CD1c-positive myeloid dendritic cell (primary cell): ENCODE results near the gene MICA.
A peak's percentile ranks its signal among the peaks of the same experiment; 100 is the strongest.
"Not testable (repeated sequence)": the region's sequence is repeated elsewhere in the genome, so short reads cannot be mapped to it uniquely, and the experiment has no call there.

ENCODE experiments used
- DNase-seq: peaks from one replicate; pipeline ENCODE4 v3.0.0-alpha.2; 2016; ENCODE audit errors: extremely low spot score

Gene MICA

DNA sequence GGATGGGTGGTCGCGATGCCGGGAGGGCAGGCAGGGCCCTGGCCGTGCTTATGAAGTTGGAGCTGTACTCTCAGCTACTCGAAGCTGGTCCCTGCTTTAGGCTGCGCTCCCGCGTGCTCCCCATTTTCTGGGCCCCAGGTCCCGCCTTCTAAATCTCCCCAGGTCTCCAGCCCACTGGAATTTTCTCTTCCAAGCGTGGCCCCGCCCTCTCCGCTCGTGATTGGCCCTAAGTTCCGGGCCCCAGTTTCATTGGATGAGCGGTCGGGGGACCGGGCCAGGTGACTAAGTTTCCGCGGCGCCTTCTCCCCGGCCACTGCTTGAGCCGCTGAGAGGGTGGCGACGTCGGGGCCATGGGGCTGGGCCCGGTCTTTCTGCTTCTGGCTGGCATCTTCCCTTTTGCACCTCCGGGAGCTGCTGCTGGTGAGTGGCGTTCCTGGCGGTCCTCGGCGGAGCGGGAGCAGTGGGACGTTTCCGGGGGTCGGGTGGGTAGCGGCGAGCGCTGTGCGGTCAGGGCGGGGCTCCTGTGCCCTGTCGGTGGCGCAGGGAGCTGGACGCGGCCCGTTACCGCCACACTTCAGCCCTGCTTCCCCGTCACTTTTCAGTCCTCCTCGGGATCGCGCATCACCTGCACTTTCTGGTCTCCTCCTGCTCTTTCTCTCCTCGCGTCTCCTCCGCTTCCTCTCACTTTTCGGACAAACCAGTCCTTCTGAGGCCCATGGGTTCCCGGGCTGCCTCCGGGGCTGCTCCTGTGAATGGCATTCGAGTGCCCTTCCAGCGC lies at the start of gene MICA:
MICA (plus strand) TSS at position 313 of the 778 bp plus-strand sequence; CDS start at position 351, 38 bp downstream.
- peak; percentile 91 for DNase-seq

DNA sequence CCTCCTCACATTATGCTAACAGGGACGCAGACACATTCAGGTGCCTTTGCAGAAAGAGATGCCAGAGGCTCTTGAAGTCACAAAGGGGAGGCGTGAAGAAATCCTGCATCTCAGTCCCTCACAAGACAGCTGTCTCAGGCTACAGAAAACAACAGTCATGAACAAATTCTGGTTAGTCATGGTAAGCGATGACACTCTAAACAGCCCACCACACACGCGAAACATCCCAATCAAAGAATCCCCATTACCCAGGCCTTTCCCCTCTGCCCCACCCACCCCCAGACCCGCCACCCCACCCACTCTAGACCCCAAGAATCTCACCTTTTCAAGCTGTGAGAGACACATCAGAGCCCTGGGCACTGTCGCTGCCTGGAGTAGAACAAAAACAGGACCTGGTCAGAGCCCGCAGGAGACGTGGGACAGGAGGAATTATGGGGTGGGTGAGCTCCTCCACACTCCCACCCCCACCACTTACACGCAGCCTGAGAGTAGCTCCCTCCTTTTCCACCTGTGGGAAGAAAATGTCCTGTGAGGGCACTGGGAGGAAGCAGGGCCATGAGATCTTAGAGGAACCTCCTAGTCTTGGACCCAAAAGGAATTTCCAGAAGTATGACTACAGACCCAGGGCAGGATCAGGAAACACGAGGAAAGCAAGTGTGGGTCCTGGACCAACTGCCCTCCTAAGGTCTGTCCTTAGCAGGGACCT lies 49.1 kb upstream of the MICA start:
- peak; percentile 33 for DNase-seq

DNA sequence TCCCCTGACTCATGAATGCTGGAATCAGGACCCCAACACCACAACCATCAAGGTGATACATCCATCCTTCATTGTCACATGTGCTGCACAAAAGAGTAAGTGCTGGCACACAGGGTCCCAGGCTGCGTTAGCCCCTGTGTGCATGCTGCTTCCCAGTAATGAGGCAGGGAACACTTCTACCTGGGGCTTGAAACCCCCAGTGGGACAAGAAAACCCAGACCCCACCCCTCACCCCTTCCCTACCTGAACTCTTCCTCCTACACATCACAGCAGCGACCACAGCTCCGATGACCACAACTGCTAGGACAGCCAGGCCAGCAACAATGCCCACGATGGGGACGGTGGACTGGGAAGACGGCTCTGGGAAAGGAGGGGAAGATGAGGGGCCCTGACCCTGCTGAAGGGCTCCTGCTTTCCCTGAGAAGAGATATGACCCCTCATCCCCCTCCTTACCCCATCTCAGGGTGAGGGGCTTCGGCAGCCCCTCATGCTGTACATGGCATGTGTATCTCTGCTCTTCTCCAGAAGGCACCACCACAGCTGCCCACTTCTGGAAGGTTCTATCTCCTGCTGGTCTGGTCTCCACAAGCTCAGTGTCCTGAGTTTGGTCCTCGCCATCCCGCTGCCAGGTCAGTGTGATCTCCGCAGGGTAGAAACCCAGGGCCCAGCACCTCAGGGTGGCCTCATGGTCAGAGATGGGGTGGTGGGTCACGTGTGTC lies 48.4 kb upstream of the MICA start:
- DNase-seq = no peak

DNA sequence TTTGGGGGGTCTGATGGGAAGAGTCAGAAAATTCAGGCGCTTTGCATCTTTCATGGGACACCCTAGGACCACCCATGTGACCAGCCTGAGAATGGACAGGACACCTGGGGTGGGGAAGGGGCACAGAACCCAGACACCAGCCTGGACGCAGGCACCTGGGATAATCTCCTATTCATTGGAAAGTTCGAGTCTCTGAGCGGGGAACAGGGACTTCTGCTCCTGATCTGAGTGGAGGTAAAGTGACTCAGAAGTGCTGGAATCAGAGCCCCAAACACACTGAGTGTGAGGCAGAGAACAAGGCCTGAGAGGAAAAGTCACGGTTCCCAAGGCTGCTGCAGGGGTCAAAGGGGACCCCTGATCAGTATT lies 47.8 kb upstream of the MICA start:
- peak; percentile 8 for DNase-seq

DNA sequence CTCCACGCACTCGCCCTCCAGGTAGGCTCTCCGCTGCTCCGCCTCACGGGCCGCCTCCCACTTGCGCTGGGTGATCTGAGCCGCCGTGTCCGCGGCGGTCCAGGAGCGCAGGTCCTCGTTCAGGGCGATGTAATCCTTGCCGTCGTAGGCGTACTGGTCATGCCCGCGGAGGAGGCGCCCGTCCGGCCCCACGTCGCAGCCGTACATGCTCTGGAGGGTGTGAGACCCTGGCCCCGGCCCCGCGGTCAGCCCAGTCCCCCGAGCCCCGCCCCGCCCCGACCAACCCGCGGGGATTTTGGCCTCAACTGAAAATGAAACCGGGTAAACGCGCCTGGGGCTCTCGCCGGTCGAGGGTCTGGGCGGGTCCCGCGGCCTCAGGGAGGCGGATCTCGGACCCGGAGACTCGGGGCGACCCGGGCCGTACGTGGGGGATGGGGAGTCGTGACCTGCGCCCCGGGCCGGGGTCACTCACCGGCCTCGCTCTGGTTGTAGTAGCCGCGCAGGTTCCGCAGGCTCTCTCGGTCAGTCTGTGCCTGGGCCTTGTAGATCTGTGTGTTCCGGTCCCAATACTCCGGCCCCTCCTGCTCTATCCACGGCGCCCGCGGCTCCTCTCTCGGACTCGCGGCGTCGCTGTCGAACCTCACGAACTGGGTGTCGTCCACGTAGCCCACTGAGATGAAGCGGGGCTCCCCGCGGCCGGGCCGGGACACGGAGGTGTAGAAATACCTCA lies 47.0 kb upstream of the MICA start:
- DNase-seq = peak; percentile 43

DNA sequence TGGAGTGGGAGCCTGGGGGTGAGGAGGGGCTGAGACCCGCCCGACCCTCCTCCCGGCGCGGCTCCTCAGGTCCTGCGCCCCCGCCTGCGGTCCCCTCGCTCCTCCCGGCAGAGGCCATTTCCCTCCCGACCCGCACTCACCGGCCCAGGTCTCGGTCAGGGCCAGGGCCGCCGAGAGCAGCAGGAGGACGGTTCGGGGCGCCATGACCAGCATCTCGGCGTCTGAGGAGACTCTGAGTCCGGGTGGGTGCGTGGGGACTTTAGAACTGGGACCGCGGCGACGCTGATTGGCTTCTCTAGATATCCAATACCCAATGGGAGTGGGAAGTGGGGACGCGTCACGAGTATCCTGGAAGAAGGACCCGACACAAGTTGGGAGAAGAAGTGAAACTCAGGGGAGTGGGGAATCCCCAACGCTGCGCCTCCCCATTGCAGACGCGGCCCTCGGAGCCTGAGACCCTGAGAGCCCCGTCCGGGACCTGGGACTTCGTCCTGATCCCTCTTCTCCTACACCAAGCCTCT lies 46.4 kb upstream of the MICA start, which contains the start of gene HLA-B:
HLA-B (minus strand) TSS at position 234 of the 521 bp plus-strand sequence; CDS start at position 213, 21 bp downstream.
- peak; percentile 97 for DNase-seq

DNA sequence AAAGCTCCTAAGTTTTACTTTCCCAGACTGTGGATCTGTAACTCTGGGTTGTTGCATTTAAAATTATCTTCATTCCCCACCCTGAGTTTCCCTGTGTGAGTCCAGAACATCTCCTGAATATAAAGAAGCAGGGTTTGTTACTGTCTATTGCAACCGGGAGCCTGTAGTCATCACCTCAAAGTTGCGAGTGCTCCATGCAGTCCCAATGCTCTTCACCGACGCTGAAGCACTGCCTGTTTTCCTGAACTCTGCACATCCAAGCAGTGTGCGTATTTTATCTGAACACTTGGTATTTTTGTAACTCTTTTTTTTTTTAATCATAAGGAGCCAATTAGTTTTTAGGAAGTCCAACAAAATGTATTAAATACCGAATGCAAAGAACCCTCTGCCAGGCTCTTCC lies 45.5 kb upstream of the MICA start:
- DNase-seq = no peak

DNA sequence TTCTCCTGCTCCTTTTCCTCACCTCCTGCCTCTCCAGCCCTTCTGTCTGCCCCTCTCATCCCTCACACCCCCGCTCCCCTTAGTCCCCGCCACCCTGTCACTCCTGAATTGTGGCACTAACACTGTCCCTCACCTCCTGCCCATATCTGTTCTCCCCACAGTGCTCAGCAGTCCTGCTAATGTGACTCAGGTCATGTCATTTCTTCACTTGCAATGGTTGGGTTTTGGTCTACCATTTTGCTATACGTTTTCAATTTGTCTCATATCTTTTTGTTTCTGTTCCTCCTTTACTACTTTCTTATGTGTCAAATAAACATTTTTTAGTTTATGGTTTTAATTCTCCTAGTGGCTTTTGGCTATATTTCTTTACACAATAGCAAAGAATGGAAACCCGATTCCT lies 45.1 kb upstream of the MICA start:
- peak; percentile 20 for DNase-seq

DNA sequence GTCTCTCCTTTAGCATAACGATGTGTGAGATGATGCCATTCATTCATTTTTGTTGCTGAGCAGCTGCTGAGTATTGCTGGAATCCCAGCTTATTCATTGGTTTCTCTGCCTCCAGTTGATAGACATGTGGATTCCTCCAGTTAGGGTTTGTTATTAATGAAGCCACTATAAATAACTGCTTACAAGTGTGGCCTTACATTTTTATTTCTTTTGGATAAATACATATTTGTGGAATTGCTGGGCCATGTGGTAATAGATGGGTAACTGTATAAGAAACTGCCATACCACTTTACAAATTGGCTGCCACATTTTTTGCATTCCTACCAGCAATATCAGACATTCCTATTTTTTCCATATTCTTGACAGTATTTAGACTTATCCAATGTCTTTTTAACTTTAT lies 43.8 kb upstream of the MICA start:
- DNase-seq = no peak

DNA sequence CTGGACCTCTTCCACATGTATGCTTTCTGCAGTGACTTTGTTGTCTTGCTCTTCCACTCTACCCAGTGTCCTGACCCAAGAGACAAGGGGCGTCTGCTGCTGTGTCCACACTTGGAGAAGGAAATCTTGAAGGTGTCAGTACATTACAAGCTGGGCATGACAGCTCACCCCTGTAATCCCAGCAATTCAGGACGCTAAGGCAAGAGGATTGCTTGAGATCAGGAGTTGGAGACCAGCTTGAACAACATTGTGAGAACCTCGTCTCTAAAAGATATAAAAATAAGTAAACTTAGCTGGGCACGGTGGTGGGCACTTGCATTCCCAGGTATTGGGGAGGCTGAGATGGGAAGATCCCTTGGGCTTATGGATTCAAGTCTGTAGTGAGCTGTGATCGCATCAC lies 40.6 kb upstream of the MICA start:
- no peak for DNase-seq

DNA sequence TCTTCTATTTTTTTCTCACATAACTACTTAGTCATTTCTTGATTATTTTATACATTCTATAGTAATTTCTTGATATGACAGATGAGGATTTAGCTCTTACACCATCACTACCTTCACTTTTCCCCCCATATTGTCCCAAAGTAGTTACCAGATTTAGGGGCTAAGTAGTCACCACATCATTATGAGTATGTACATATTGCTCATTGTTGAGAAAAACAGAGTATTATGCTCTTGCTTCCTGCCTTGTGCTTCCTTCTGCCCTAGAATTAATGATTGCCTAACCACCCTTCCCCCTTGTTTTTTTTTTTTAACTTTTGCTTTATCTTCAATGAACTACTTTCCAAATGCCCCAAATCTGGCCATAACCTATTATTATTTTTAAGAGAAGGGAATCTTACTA lies 39.6 kb upstream of the MICA start:
- peak; percentile 44 for DNase-seq

DNA sequence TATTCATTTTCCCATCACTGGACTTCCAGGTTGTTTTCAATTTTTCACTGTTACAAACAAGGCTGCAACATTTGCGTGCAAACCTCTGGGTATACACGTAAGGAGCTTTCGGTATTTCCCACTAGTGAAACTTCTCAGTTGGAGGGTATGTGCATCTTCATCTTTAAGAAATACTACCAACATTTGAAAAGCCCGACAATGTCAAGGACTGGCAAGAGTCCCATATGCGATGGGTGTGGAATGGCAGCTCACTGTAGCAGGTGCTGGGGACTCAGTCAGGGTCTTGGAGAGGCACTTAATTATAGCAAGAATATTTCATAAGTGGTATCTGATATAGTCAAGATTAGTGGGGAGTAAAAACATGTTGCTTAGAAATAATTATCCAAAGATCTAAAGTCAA lies 37.5 kb upstream of the MICA start:
- DNase-seq = no peak

DNA sequence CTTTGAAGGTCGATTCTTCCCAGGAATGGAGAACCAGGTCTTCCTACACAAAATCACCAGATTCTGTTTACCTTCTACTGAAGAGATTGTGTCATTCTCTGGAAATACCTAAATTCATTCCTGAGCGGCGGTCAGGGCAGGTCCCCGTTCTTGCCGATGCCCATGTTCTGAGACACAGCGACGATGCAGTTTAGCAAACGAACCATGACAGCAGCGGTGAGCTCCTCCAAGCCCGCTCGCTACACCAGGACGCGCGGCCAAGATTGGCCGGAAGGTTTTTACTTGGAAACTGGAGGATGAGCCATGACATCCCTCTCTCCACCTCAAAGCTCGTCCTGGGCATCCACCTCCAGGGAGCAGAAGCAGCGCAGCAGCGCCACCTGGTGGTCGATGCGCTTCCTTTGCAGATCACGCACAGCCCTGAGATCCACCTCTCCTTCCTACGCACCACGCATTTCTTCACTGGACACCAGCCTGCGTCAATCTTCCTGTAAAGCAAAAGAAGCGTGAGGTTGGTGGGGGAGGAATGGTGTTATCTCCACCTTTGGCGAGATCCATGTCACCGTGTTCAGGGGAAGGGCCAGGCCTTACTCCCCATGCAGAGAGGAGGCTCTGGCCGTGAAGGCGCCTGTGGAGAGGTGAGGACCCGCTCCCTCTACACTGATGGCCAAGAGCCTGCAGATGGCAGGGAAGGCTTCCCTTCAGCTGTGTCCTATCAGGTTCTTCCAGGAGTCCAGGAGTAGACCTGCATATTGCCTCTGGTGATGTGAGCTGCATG lies 36.5 kb upstream of the MICA start:
- peak; percentile 97 for DNase-seq

DNA sequence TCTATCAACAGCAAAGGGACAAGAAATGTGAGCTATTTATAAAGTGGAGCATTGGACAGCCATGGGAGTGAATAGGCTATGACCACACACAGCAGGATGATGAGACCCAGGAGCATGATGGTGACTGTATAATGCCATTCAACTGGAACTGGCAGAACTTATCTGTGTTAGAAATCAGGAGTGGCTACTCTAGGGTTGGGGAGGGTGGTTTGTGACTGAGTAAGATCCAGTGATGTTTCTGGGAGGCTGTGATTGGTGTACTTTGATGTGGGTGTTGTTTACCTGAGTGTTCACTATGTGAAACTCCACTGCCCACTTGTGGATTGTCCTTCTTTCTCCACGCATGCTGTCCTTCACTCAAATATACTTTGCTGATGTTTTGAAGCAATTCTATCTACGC lies 34.9 kb upstream of the MICA start:
- no peak for DNase-seq

DNA sequence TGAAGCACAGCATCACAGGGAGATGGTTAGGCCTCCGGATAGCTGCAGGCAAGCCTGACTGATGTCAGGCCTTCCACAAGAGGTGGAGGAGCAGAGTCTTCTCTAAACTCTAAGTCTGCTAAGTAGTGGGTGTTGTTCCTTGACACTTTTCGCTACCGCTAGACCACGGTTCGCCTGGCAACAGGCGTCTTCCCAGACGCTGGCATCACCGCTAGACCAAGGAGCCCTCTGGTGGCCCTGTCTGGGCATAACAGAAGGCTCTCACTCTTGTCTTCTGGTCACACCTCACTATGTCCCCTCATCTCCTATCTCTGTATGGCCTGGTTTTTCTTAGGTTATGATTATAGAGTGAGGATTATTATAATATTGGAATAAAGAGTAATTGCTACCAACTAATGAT lies 29.3 kb upstream of the MICA start:
- DNase-seq = not testable (repeated sequence)

DNA sequence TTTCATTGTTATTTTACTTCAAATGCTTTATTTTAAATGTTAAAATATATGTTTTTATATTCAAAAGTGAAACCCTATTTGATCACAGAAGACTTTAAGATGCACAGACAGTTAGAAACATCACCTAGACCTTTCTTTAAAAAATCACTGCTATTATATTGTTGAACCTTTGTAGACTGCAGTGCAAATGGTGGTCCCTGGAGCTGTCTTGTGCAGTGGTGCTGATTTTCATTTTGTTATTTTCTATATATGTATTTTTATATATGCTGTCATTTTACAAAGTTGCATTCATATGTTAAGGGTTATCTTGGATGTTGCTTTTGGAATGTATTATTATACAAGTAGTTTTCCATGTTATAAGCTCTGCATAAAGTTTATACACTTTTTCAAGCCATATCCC lies 27.7 kb upstream of the MICA start:
- no peak for DNase-seq

DNA sequence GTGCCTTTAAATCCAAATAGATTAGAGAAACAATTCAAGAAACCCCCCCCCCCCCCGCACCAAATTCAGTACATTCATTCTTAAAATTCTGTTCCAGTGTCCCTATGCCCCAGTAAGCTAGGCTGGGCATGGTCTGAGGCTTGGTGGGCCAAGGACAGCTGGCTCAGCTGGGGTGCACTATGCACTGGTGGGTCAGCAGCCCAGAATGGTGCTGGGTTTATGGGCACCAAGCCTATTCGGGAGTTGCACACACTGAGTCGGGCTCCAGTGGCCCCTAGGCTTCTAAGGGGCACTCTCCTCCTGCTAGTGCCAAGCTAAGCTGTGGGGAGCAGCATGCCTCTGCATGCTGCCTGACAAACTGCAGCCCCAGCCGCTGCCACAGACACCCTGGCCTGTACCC lies 26.4 kb upstream of the MICA start:
- DNase-seq = no peak

DNA sequence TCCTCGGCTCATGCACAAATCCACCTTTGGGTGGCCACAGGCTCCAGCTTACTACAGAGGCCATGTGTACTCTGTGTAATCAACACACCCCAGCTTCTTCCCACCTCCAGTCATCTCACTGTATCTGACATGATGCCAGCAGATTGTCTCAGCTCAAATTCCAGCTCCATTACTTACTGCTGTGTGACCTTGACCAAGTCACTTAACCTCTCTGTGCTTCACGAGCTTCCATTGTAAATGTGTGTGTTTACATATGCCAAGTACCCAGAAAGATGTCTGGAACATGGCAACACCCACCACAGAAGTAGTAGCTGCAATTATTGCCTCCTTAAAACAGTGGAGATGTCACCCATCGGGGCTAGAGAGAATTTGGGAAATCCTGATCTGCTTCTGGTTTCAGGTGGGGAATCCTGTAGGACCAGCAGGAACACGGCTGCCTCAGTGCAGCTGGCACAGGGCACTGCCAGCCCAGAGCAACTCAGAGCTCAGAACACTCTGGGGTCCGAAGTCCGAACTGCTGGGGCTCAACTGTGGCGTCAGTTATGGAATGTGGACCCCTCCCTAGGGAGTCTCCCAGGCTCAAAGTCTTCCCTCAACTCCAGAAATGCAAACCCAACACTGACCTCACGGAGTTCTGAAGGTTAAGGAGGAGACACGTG lies 25.2 kb upstream of the MICA start:
- DNase-seq = no peak

DNA sequence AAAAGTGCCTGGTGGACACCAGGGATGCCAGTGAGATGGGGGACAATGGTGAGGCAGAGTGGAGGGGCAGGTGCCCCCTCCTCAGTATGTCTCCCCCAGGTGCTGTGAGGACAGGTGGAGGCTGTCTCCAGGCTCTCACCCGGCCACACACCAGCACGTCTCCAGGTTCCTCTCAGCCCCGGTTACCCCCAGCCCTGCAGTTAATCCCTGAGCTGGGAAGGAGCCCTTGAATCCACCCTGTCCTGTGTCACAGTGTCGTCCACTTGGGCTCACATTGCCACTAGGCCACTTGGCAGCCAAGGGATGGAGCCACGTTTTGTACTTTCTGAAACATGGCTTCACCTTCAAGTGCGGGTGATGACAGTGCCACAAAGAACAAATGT lies 24.7 kb upstream of the MICA start:
- no peak for DNase-seq

DNA sequence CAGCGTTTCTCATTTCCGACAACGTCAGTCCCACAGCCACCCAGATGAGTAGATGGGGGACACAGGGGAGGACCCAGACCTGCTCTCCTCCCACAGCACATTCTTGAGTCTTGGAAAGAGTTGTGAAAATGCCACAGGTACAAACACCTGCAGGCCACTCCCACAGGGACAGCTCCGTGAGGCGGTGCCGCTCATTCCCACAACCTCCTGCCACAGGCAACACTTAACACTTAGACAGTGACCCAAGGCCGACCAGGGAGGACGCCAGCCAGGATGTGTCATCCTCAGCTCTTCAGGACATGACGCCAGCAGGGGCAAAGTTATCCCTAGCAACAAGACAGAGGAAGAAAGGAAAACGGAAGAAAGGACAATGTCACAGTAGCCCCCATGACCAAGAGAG lies 23.5 kb upstream of the MICA start:
- no peak for DNase-seq
